Smooth muscle cell (in vitro differentiated cells): Measurements from ENCODE around the gene WDR83. TPM values are rescaled to one million over a fixed set of nuclear protein-coding genes. Genes with fewer than 3 reads are reported as not detected.

ENCODE experiments used
- DNase-seq: peaks from one replicate; lab custom pipeline; 2025; ENCODE audit not compliant: unreplicated experiment; lab: John Stamatoyannopoulos, UW
- H2AFZ ChIP-seq: fragments of 200-600 bp; sonication (generic); 2 replicates; pipeline ENCODE4 v1.6.0; 2016; ENCODE audit warnings: antibody characterized with exemption, low read depth, mild to moderate bottlenecking
- H3F3A ChIP-seq: fragments of 200-600 bp; sonication (generic); 2 replicates; pipeline ENCODE4 v1.6.0; 2017; ENCODE audit warnings: antibody characterized with exemption, low read depth
- H3K27ac ChIP-seq: fragments of 200-600 bp; sonication (generic); 2 replicates; pipeline ENCODE4 v1.5.1; 2016; ENCODE audit warnings: low read depth, mild to moderate bottlenecking
- H3K27me3 ChIP-seq: fragments of 200-600 bp; sonication (generic); 2 replicates; pipeline ENCODE4 v1.6.1; 2016; ENCODE audit warnings: low read depth, mild to moderate bottlenecking
- H3K36me3 ChIP-seq: fragments of 200-600 bp; sonication (generic); 2 replicates; pipeline ENCODE4 v1.5.1; 2016; ENCODE audit warnings: low read depth
- H3K4me1 ChIP-seq: fragments of 200-600 bp; sonication (generic); 2 replicates; pipeline ENCODE4 v1.5.1; 2016; ENCODE audit warnings: low read depth
- H3K4me2 ChIP-seq: fragments of 200-600 bp; sonication (generic); 2 replicates; pipeline ENCODE4 v1.6.0; 2016; ENCODE audit warnings: mild to moderate bottlenecking
- H3K4me3 ChIP-seq: fragments of 200-600 bp; sonication (generic); 2 replicates; pipeline ENCODE4 v1.5.1; 2016; ENCODE audit warnings: mild to moderate bottlenecking
- H3K79me2 ChIP-seq: fragments of 200-600 bp; sonication (generic); 2 replicates; pipeline ENCODE4 v1.6.0; 2016; ENCODE audit warnings: low read depth, mild to moderate bottlenecking
- H3K9ac ChIP-seq: fragments of 200-600 bp; sonication (generic); 2 replicates; pipeline ENCODE4 v1.6.0; 2016; ENCODE audit warnings: low read depth
- H3K9me3 ChIP-seq: fragments of 200-600 bp; sonication (generic); replicated peaks from 2 replicates; pipeline ENCODE4 v1.5.1; 2016; ENCODE audit warnings: low read depth
- H4K20me1 ChIP-seq: fragments of 200-600 bp; sonication (generic); 2 replicates; pipeline ENCODE4 v1.6.0; 2016; ENCODE audit warnings: low read depth
- WGBS: methylation state at CpG from one replicate; pipeline ENCODE4 v1.1.7; 2016; ENCODE audit warnings: low lambda C conversion rate; 5-methylcytosine and 5-hydroxymethylcytosine counted together
- polyA plus RNA-seq: library from polyadenylated mRNA; unstranded; fragments of >200 nt; fragmentation: Nextera tagmentation; extraction: Ambion mirVana; gene quantifications from 2 replicates; pipeline ENCODE4 v1.2.1, GENCODE V29; 2016
- total RNA-seq: library from RNA; depleted of rRNA; stranded (reverse); fragments of >200 nt; gene quantifications from 2 replicates; pipeline ENCODE4 v1.2.3, GENCODE V29; 2014
- TF ChIP-seq, protein P1 (sequence below): fragments of 200-600 bp; sonication (generic); IDR thresholded peaks from 2 replicates; pipeline ENCODE4 v1.5.1; 2017; ENCODE audit warnings: borderline replicate concordance, mild to moderate bottlenecking, antibody characterized with exemption; ENCODE audit not compliant: insufficient read depth, poor library complexity, severe bottlenecking

The WDR83 gene
- total and polyA plus RNA-seq, 2 experiments from 2014 or later: 12.4 to 21.6 TPM

DNA sequence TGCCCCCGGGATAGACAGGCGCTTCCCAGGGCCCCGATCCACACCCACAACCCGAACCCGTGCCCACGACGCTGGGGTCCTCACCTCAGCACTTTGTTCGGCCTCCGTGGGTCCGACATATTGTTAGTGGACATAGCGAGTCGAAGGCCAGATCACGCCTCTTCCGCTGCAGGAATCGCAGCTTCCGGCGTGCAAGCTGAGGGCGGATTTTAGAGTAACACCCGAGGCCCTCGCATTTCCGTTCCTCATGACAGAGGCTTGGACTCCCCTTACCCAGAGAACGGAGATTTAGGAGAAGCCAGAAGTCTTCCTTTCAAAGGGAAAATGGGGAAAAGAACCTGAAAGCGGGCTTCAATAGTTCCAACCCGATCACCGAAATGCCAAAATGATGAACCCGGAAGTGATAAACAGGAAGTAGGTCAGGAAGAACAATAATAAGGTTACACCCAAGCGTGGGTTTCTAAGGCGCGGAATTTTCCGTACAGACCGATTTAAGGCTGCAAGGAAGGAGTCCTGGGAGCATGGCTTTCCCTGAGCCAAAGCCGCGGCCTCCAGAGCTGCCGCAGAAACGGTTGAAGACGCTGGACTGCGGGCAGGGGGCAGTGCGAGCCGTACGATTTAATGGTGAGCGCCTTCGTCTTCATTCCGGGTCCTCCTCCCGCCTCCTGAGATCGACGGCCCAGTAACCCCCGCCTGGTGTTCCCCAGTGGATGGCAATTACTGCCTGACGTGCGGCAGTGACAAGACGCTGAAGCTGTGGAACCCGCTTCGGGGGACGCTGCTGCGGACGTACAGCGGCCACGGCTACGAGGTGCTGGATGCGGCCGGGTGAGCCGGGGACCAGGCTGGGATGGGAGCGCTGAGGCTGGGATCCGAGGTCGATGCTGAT, 2.9 kb downstream of the WDR83 start:
- 2% methylated on average over 64 of the region's 64 CpGs for WGBS

DNA sequence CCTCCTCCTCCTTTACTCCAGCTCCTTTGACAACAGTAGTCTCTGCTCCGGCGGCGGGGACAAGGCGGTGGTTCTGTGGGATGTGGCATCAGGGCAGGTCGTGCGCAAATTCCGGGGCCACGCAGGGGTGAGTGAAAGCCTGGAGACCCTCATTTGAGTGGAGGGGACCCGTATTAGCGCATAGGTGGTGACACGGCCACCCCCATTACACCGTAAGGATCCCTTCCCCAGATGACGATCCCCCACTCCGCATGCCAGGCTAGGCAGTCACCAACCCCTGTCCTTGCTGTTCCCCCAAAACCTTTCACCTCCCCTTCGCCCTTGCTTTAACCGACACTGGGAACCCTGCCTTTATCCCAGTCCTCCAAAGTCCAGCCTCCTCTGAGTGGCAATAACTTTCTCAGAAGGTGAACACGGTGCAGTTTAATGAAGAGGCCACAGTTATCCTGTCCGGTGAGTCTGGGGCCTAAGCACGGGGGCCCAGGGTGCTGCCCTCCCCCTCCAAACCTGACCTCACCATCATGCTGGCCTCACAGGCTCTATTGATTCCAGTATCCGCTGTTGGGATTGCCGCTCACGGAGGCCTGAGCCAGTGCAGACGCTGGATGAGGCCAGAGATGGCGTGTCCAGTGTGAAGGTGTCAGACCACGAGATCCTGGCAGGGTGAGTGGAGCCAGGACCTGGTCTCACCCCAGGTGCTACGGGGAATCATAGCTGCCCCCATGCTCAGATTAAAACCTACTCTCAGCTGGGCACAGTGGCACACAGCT, 3.7 kb downstream of the WDR83 start:
- peak overlapping the region; percentile 96 for H3K27ac ChIP-seq
- H3K4me1 ChIP-seq: peaks cover 13% of the 10 kb centered on the region
- no peak for DNase-seq
- H3K9me3 ChIP-seq: no peaks in the 10 kb centered on the region
- H4K20me1 ChIP-seq: no peaks in the 10 kb centered on the region
- H3K9ac ChIP-seq: peak overlapping the region; percentile 93
- no peak overlapping the region for H2AFZ ChIP-seq
- TF ChIP-seq, protein P1, sequence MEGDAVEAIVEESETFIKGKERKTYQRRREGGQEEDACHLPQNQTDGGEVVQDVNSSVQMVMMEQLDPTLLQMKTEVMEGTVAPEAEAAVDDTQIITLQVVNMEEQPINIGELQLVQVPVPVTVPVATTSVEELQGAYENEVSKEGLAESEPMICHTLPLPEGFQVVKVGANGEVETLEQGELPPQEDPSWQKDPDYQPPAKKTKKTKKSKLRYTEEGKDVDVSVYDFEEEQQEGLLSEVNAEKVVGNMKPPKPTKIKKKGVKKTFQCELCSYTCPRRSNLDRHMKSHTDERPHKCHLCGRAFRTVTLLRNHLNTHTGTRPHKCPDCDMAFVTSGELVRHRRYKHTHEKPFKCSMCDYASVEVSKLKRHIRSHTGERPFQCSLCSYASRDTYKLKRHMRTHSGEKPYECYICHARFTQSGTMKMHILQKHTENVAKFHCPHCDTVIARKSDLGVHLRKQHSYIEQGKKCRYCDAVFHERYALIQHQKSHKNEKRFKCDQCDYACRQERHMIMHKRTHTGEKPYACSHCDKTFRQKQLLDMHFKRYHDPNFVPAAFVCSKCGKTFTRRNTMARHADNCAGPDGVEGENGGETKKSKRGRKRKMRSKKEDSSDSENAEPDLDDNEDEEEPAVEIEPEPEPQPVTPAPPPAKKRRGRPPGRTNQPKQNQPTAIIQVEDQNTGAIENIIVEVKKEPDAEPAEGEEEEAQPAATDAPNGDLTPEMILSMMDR: no peak
- 61% methylated on average over 26 of the region's 26 CpGs for WGBS
- H3K4me3 ChIP-seq: peak overlapping the region; percentile 65
- peak overlapping the region; percentile 96 for H3K4me2 ChIP-seq
- H3K27me3 ChIP-seq: no peaks in the 10 kb centered on the region
- H3K79me2 ChIP-seq: peaks cover 30% of the 10 kb centered on the region
- H3K36me3 ChIP-seq: no peaks in the 10 kb centered on the region
- H3F3A ChIP-seq: no peaks in the 10 kb centered on the region

More for the DNA sequence above, 2.9 kb downstream of the WDR83 start:
- H3K9me3 ChIP-seq: no peaks in the 10 kb centered on the region
- H3K4me2 ChIP-seq: peak overlapping the region; percentile 96
- no peaks in the 10 kb centered on the region for H4K20me1 ChIP-seq
- no peaks in the 10 kb centered on the region for H3K36me3 ChIP-seq
- peaks cover 30% of the 10 kb centered on the region for H3K79me2 ChIP-seq
- TF ChIP-seq, protein P1: no peak
- H3K9ac ChIP-seq: peak overlapping the region; percentile 93
- H3K27ac ChIP-seq: peak overlapping the region; percentile 96
- H3K4me3 ChIP-seq: peak overlapping the region; percentile 65
- peak; percentile 55 for DNase-seq
- no peaks in the 10 kb centered on the region for H3F3A ChIP-seq
- H2AFZ ChIP-seq: peak overlapping the region; percentile 83
- no peaks in the 10 kb centered on the region for H3K27me3 ChIP-seq
- peaks cover 13% of the 10 kb centered on the region for H3K4me1 ChIP-seq

DNA sequence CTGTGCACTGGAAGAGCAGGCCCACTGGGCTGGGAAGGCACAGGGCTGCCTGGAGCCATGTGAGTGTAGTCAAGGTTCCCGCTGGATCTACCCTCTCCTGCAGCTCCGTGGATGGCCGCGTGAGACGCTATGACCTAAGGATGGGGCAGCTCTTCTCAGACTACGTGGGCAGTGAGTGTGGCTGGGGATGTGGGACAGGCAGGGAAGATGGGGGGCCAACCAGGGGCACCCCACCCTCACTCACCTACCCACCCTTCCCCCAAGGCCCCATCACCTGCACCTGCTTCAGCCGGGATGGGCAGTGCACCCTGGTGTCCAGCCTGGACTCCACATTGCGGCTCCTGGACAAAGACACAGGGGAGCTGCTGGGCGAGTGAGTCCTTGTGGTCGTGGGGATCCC, 6.1 kb downstream of the WDR83 start:
- H3K4me1 ChIP-seq: peaks cover 4% of the 10 kb centered on the region
- H3K27me3 ChIP-seq: no peaks in the 10 kb centered on the region
- H3K9ac ChIP-seq: no peak overlapping the region
- no peaks in the 10 kb centered on the region for H3K9me3 ChIP-seq
- H3K4me2 ChIP-seq: no peak overlapping the region
- no peak overlapping the region for H3K4me3 ChIP-seq
- no peaks in the 10 kb centered on the region for H3F3A ChIP-seq
- peaks cover 20% of the 10 kb centered on the region for H3K79me2 ChIP-seq
- H4K20me1 ChIP-seq: peaks cover 12% of the 10 kb centered on the region
- WGBS: 97% methylated on average over 9 of the region's 10 CpGs
- no peaks in the 10 kb centered on the region for H3K36me3 ChIP-seq
- TF ChIP-seq, protein P1: no peak
- H3K27ac ChIP-seq: no peak overlapping the region
- H2AFZ ChIP-seq: no peak overlapping the region
- no peak for DNase-seq
